ENCODE results near the gene ANKFY1. TPM values are rescaled to one million over a fixed set of nuclear protein-coding genes. Genes with fewer than 3 reads are reported as not detected.

Gene ANKFY1, protein sequence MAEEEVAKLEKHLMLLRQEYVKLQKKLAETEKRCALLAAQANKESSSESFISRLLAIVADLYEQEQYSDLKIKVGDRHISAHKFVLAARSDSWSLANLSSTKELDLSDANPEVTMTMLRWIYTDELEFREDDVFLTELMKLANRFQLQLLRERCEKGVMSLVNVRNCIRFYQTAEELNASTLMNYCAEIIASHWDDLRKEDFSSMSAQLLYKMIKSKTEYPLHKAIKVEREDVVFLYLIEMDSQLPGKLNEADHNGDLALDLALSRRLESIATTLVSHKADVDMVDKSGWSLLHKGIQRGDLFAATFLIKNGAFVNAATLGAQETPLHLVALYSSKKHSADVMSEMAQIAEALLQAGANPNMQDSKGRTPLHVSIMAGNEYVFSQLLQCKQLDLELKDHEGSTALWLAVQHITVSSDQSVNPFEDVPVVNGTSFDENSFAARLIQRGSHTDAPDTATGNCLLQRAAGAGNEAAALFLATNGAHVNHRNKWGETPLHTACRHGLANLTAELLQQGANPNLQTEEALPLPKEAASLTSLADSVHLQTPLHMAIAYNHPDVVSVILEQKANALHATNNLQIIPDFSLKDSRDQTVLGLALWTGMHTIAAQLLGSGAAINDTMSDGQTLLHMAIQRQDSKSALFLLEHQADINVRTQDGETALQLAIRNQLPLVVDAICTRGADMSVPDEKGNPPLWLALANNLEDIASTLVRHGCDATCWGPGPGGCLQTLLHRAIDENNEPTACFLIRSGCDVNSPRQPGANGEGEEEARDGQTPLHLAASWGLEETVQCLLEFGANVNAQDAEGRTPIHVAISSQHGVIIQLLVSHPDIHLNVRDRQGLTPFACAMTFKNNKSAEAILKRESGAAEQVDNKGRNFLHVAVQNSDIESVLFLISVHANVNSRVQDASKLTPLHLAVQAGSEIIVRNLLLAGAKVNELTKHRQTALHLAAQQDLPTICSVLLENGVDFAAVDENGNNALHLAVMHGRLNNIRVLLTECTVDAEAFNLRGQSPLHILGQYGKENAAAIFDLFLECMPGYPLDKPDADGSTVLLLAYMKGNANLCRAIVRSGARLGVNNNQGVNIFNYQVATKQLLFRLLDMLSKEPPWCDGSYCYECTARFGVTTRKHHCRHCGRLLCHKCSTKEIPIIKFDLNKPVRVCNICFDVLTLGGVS
- total RNA-seq (10 to 100 TPM; 52.6 to 68.0 (median 59.8) TPM), polyA plus RNA-seq (10 to 100 TPM in 2 of 3 donors, 1 to 10 TPM in 1; 6.0 to 24.3 (median 10.2) TPM)

DNA sequence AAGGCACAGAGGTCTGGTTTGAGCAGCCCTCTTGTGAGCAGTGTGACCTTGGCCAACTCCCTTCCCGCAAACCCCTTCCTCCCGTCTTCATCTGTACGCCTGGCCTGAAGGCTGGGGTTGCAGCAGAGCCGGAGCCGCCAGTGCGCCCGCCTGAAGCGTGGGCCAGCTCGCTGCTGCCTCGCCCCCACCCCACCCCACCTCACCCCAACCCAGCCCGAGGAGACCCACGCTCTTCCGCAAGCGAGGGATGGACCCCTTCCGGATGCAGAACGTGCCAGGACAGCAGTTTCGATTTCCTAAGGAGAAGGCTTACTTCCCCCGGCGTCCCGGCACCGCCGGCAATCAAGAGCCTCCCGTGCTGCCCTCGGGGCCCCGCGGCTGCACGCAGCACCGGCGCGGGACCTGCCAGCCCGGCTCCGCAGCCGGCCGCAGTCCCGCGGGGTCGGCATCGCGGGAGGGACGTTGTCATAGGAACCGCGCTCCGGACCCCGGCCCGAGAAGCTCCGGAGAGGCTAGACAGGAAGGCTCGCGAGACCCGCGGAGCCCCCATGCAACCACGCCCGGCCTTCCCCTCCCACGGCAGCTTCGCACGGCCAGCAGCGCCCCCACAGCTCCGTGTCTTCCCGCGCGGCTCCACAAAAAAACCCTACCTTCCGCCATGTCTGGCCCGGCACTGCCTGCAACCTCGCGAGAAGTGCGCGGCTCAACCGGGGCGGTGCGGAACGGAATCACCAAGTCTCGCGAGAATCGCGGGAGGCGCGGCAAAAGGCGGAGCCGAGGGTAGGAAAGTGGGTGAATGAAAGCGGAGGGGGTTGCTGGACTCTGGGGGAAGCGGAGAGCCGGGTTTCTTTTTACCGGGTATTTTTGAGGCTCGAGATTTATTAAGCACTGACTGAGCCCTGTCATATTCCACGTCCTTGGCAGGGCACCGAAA is at the start of gene ANKFY1:
TSS of gene ANKFY1 (minus strand) at position 698 of the 934 bp plus-strand sequence. CDS start at position 660, 38 bp downstream.
- Histone ChIP-seq H3K9me3 (peaks cover 0 to 9% (median 5%) of the 10 kb centered on the region in 4 donors), H3K27ac (peak within 1 kb of the TSS; percentile 87 to 96 (median 94)), H3K4me1 (peaks cover 0 to 33% (median 29%) of the 10 kb centered on the region in 4 donors), H3K36me3 (peaks cover 0 to 38% (median 3%) of the 10 kb centered on the region in 4 donors), H3K27me3 (no peaks in the 10 kb centered on the region), H3K4me3 (peak within 1 kb of the TSS; percentile 93 to 100 (median 99))
- intact Hi-C loops (cut with DNase I): loop anchor here (2.0 to 5.0 kb wide), 4 partner anchors 39 to 149 kb away; partner anchors contain the start of gene UBE2G1
- TF ChIP-seq EP300 (IDR thresholded peaks at IDR 0.05) (no peak), POLR2A (IDR thresholded peaks at IDR 0.05) (peak; percentile 73 to 75), POLR2AphosphoS5 (IDR thresholded peaks at IDR 0.05) (peak; percentile 90 to 95 (median 92))
- TF ChIP-seq, protein P1, sequence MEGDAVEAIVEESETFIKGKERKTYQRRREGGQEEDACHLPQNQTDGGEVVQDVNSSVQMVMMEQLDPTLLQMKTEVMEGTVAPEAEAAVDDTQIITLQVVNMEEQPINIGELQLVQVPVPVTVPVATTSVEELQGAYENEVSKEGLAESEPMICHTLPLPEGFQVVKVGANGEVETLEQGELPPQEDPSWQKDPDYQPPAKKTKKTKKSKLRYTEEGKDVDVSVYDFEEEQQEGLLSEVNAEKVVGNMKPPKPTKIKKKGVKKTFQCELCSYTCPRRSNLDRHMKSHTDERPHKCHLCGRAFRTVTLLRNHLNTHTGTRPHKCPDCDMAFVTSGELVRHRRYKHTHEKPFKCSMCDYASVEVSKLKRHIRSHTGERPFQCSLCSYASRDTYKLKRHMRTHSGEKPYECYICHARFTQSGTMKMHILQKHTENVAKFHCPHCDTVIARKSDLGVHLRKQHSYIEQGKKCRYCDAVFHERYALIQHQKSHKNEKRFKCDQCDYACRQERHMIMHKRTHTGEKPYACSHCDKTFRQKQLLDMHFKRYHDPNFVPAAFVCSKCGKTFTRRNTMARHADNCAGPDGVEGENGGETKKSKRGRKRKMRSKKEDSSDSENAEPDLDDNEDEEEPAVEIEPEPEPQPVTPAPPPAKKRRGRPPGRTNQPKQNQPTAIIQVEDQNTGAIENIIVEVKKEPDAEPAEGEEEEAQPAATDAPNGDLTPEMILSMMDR (IDR thresholded peaks at IDR 0.05): no peak
- 0% methylated on average over 85 of the region's 85 CpGs for WGBS, 2 donors
- DNase-seq: peak; percentile 98

DNA sequence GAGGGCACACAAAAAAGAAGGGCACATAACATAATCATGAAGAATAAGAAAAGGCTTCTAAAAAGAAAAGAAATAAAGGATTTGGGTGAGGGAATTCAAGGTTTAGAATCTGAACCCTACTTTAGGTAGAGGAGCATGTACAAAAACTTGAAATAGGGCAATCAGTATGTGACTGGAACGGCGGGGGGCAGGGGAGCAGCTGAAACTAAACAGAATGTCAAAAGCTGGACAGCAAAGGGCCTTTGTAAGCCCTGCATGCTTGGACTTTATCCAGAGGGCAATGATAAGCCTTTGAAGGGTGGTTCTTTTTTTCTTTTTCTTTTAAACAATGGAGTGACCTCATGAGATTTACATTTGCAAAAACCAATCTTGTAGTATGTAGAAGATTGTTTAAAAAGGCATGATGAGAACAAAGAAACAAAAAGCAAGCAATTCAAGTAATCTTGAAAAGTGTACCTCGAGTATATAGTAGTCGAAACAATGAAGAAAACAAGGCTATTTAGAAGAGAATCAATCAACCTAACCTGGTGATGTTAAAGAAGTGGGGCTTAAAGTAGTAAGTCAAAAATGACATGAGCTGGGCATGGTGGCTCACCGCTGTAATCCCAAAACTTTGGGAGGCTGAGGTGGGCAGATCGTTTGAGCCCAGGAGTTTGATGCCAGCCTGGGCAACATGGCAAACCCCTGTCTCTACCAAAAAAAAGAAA is 46.7 kb upstream of the ANKFY1 start:
- H3K4me3 ChIP-seq: no peak overlapping the region
- peak overlapping the region in 3 of 4 donors; percentile 0 to 37 (median 37) for H3K27ac ChIP-seq
- no peaks in the 10 kb centered on the region for H3K9me3 ChIP-seq
- intact Hi-C loops (cut with DNase I): loop anchor here (5.0 kb wide), 1 partner anchor 52 kb away; no protein-coding TSS in a partner anchor
- no peaks in the 10 kb centered on the region for H3K27me3 ChIP-seq
- 51 to 75% methylated on average over 6 of the region's 6 CpGs for WGBS, 2 donors
- no peak for DNase-seq
- no peak for TF ChIP-seq POLR2A (IDR thresholded peaks at IDR 0.05)
- no peak for TF ChIP-seq POLR2AphosphoS5 (IDR thresholded peaks at IDR 0.05)
- no peak for TF ChIP-seq EP300 (IDR thresholded peaks at IDR 0.05)
- TF ChIP-seq, protein P1 (IDR thresholded peaks at IDR 0.05): no peak
- peaks cover 0 to 75% (median 60%) of the 10 kb centered on the region in 4 donors for H3K4me1 ChIP-seq
- peaks cover 0 to 17% (median 3%) of the 10 kb centered on the region in 4 donors for H3K36me3 ChIP-seq

DNA sequence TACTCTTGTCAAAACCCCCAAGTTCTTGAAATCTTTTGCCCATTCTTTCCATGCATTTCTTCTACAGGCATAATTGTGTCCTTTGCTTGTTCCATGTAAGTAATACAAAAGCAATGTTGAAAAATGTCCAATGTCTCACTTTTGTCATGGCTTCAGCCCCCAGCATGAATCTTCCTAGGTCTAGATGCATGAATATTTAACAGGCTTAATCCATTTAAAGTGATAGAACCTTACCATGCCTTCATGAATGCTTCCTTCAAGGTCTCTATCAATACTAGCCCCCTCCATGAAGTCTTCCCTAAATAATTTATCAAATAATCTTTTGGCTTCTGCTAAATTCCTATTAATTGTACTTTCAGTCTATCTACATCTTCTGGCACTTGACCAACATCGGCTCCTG is 46.1 kb upstream of the ANKFY1 start:
- Histone ChIP-seq H3K4me1 (peaks cover 0 to 76% (median 58%) of the 10 kb centered on the region in 4 donors), H3K9me3 (no peaks in the 10 kb centered on the region), H3K27ac (peak overlapping the region in 3 of 4 donors; percentile 0 to 37 (median 37)), H3K36me3 (peaks cover 0 to 23% (median 3%) of the 10 kb centered on the region in 4 donors), H3K27me3 (no peaks in the 10 kb centered on the region), H3K4me3 (no peak overlapping the region)
- intact Hi-C loops (cut with DNase I): loop anchor here (5.0 kb wide), 1 partner anchor 52 kb away; no protein-coding TSS in a partner anchor
- WGBS, 2 donors: 11 to 47% methylated on average over 1 of the region's 1 CpG
- TF ChIP-seq, protein P1 (IDR thresholded peaks at IDR 0.05): no peak
- TF ChIP-seq POLR2AphosphoS5 (IDR thresholded peaks at IDR 0.05) (no peak), EP300 (IDR thresholded peaks at IDR 0.05) (no peak), POLR2A (IDR thresholded peaks at IDR 0.05) (no peak)
- no peak for DNase-seq
